Peyer's patch (tissue), 4 donors: ENCODE measurements around the gene ISLR.

Experiments
- POLR2A ChIP-seq, 2 donors: fragments of 450-650 bp; IDR thresholded peaks; one replicate each; pipeline ENCODE4 v1.5.1; 2017; ENCODE audit warnings: antibody characterized with exemption in 2 of 2, mild to moderate bottlenecking in 2 of 2, moderate library complexity in 2 of 2
- TF ChIP-seq, protein P1 (sequence below), 6 experiments: fragments of 450-650 bp in 4 of 6; fragments of 200-600 bp in 2 of 6; sonication (generic) in 1 of 6; IDR thresholded peaks; one replicate each; pipeline ENCODE4 v1.5.1; 2017 to 2019; ENCODE audit warnings: antibody characterized with exemption in 6 of 6, mild to moderate bottlenecking in 3 of 6, moderate library complexity in 1 of 6

DNA sequence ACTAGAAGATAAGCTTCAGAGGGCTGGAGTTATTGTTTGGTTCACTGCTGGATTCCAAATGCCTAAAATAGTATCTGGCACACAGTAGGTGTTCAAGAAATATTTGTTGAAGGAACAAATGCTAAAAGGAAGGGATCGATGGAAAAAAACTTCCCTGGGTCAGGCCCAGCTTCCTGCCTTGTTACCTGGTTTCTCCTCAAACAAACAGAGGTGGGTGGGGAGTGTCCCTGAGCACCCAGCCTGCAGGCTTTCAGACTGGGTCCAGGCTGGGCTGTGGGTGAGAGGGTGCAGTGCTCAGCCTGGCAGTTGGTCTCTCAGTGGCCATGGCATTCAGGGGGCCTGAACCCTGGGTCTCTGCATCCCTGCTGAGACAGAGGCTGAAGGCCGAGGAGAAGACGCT lies 43.4 kb downstream of the ISLR start:
- TF ChIP-seq, protein P1, sequence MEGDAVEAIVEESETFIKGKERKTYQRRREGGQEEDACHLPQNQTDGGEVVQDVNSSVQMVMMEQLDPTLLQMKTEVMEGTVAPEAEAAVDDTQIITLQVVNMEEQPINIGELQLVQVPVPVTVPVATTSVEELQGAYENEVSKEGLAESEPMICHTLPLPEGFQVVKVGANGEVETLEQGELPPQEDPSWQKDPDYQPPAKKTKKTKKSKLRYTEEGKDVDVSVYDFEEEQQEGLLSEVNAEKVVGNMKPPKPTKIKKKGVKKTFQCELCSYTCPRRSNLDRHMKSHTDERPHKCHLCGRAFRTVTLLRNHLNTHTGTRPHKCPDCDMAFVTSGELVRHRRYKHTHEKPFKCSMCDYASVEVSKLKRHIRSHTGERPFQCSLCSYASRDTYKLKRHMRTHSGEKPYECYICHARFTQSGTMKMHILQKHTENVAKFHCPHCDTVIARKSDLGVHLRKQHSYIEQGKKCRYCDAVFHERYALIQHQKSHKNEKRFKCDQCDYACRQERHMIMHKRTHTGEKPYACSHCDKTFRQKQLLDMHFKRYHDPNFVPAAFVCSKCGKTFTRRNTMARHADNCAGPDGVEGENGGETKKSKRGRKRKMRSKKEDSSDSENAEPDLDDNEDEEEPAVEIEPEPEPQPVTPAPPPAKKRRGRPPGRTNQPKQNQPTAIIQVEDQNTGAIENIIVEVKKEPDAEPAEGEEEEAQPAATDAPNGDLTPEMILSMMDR (IDR thresholded peaks at IDR 0.05) = no peak
- TF ChIP-seq POLR2A (IDR thresholded peaks at IDR 0.05) = no peak
